Suprapubic skin (tissue), 3 donors: ENCODE results near the gene FGF12.

ENCODE experiments used
- POLR2A ChIP-seq, 2 donors: fragments of 450-650 bp; IDR thresholded peaks; one replicate each; pipeline ENCODE4 v1.6.1; 2017; ENCODE audit warnings: antibody characterized with exemption in 2 of 2, mild to moderate bottlenecking in 2 of 2, moderate library complexity in 2 of 2
- TF ChIP-seq, protein P1 (sequence below), 2 donors: fragments of 200-600 bp in 1 of 2; fragments of 450-650 bp in 1 of 2; sonication (generic) in 1 of 2; IDR thresholded peaks; one replicate each; pipeline ENCODE4 v1.5.1; 2016 to 2019; ENCODE audit warnings: antibody characterized with exemption in 2 of 2, mild to moderate bottlenecking in 1 of 2, moderate library complexity in 1 of 2

DNA sequence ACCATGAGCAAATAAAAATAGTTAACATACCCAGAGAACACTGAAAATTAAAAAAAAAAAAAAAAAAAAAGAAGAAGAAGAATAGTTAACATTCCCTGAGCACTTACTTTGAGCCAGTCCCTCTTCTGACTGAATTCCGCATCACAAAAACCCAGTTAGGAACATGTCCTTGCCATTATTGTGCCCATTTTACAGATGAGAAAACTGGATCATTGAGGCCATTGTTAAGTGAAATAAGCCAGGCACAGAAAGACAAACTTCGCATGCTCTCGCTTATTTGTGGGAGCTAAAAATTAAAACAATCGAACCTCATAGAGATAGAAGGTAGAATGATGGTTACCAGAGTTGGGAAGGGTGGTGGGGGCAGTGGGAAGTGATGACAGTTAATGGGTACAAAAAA is 119.5 kb downstream of the FGF12 start:
- TF ChIP-seq, protein P1, sequence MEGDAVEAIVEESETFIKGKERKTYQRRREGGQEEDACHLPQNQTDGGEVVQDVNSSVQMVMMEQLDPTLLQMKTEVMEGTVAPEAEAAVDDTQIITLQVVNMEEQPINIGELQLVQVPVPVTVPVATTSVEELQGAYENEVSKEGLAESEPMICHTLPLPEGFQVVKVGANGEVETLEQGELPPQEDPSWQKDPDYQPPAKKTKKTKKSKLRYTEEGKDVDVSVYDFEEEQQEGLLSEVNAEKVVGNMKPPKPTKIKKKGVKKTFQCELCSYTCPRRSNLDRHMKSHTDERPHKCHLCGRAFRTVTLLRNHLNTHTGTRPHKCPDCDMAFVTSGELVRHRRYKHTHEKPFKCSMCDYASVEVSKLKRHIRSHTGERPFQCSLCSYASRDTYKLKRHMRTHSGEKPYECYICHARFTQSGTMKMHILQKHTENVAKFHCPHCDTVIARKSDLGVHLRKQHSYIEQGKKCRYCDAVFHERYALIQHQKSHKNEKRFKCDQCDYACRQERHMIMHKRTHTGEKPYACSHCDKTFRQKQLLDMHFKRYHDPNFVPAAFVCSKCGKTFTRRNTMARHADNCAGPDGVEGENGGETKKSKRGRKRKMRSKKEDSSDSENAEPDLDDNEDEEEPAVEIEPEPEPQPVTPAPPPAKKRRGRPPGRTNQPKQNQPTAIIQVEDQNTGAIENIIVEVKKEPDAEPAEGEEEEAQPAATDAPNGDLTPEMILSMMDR (IDR thresholded peaks at IDR 0.05) = no peak
- no peak for TF ChIP-seq POLR2A (IDR thresholded peaks at IDR 0.05)
